Fibroblast of the aortic adventitia (primary cell): ENCODE measurements around the gene SLC6A3. TPM values are rescaled to one million over a fixed set of nuclear protein-coding genes. Genes with fewer than 3 reads are reported as not detected.
"Not testable (repeated sequence)": the region's sequence is repeated elsewhere in the genome, so short reads cannot be mapped to it uniquely, and the experiment has no call there.

Experiments used
- DNase-seq: peaks from one replicate; pipeline ENCODE4 v3.0.0-alpha.2; 2010; ENCODE audit warnings: low read depth
- H3K4me3 ChIP-seq: 2 replicates; pipeline ENCODE4 v1.5.1; 2011; ENCODE audit warnings: low read depth, mild to moderate bottlenecking, control low read depth, low read length, moderate library complexity
- CTCF ChIP-seq: IDR thresholded peaks from 2 replicates; pipeline ENCODE4 v1.5.1; 2011; ENCODE audit warnings: mild to moderate bottlenecking, low read length, control low read depth, inconsistent platforms; ENCODE audit not compliant: insufficient read depth
- total RNA-seq: library from RNA; depleted of rRNA; stranded (reverse); fragments of >200 nt; gene quantifications from 2 replicates; pipeline ENCODE4 v1.2.3, GENCODE V29; 2012; ENCODE audit warnings: low replicate concordance

SLC6A3 gene
- total RNA-seq, 1 donor: not detected

GRCh38 chr5:1478271-1479035 is 33.2 kb upstream of the SLC6A3 start:
- H3K4me3 ChIP-seq: no peak overlapping the region
- no peak for DNase-seq

GRCh38 chr5:1477341-1477740 is 32.1 kb upstream of the SLC6A3 start:
- TF ChIP-seq CTCF: no peak
- DNase-seq: no peak
- H3K4me3 ChIP-seq: no peak overlapping the region

More at GRCh38 chr5:1478271-1479035, 33.2 kb upstream of the SLC6A3 start:
- TF ChIP-seq CTCF: no peak

GRCh38 chr5:1476967-1477310 is 31.7 kb upstream of the SLC6A3 start:
- no peak for TF ChIP-seq CTCF
- no peak overlapping the region for H3K4me3 ChIP-seq
- DNase-seq: no peak

GRCh38 chr5:1476181-1476966 is 31.1 kb upstream of the SLC6A3 start:
- no peak for TF ChIP-seq CTCF
- H3K4me3 ChIP-seq: no peak overlapping the region
- no peak for DNase-seq

- DNase-seq, H3K4me3 ChIP-seq: not testable (repeated sequence)
Measured at GRCh38 chr5:1475544-1475900, 30.3 kb upstream of the SLC6A3 start.

GRCh38 chr5:1474866-1475543 is 29.8 kb upstream of the SLC6A3 start:
- DNase-seq: no peak
- TF ChIP-seq CTCF: no peak
- H3K4me3 ChIP-seq: no peak overlapping the region
